ENCODE data around the gene PDE6A. TPM values are rescaled to one million over a fixed set of nuclear protein-coding genes. Genes with fewer than 3 reads are reported as not detected.
"Not testable (repeated sequence)": the region's sequence is repeated elsewhere in the genome, so short reads cannot be mapped to it uniquely, and the experiment has no call there.

Gene PDE6A
- total and polyA plus RNA-seq, 9 donors = 0.03 to 0.35 (median 0.08) TPM; not detected in 3

DNA sequence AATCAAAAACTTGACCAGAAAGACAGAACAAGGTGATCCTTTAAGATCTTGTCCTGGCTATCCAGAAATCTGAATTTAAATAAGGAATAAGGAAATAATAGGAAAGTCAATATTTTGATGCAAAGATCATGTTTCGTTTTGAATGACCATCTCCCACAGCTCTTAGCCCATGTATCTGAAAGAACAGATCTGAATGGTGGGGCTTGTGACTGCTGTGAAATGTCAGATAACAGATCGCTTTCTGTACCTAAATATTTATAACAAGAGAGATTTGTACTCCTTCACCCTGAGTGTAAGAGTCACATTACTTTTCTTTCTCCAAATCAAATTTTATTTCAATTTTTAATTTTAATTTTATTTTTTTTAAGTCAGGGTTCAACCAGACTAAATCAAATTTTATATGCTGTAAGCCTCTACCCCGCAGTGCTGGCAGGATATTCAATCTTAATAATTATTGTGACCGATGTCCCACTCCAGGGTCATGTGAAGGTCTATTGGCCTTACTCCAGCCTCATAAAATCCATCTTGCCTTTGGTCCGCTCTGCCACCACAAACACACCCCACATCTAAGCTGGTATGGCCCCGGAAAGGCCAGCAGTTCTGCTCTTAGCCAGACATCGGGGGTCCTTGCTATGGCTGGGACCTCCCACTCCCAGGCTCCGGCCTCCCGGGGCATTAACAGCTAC is 9.0 kb upstream of the PDE6A start:
- H3K4me3 ChIP-seq (ENCODE audit: low read length) = no peak overlapping the region
- no peaks in the 10 kb centered on the region for H3K36me3 ChIP-seq (ENCODE audit: control insufficient read depth, insufficient read depth, low read length)
- no peaks in the 10 kb centered on the region for H3K9me3 ChIP-seq (replicated peaks; ENCODE audit: control insufficient read depth, low read depth, low read length)
- peaks cover 3% of the 10 kb centered on the region for H3K27me3 ChIP-seq (ENCODE audit: control insufficient read depth, insufficient read depth, low read length)
- WGBS (ENCODE audit: insufficient coverage) = 77% methylated on average over 6 of the region's 9 CpGs
- no peak for DNase-seq
- H3K27ac ChIP-seq (ENCODE audit: low read length) = no peak overlapping the region
- no peaks in the 10 kb centered on the region for H3K4me1 ChIP-seq (ENCODE audit: control insufficient read depth, insufficient read depth, low read length)

DNA sequence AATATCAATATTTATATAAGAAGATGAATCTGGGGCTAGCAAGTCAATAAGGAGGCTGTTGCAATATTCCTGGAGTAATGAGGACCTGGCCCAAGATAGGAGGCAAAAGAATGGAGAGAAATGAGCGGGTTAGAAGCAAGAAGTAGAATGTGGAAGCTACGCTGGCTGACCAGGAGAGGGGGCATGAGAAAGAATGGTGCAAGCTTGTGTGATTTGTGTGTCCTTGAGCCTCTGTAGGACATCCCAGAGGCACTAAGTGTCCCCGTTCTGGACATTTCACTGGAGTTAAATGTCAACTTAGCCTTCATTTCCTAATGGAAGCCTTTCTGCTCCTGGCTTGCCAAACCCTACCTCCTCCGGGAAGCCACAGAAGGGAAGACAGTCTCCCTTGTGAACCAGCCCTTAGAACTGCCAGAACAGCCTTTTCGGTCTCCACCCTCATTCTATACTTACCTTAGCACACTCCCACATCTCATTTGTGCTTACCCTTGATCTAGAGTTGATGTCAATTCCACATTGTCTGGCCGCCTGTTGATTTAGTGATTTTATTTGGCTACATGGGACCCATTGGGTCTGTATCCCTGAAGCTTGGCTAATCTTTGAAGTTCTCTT is 6.7 kb upstream of the PDE6A start:
- H3K27me3 ChIP-seq (ENCODE audit: control insufficient read depth, insufficient read depth, low read length) = peaks cover 3% of the 10 kb centered on the region
- DNase-seq = no peak
- H3K4me1 ChIP-seq (ENCODE audit: control insufficient read depth, insufficient read depth, low read length) = no peaks in the 10 kb centered on the region
- no peak overlapping the region for H3K4me3 ChIP-seq (ENCODE audit: low read length)
- H3K36me3 ChIP-seq (ENCODE audit: control insufficient read depth, insufficient read depth, low read length) = no peaks in the 10 kb centered on the region
- WGBS (ENCODE audit: insufficient coverage) = 71% methylated on average over 5 of the region's 6 CpGs
- no peak overlapping the region for H3K27ac ChIP-seq (ENCODE audit: low read length)
- H3K9me3 ChIP-seq (replicated peaks; ENCODE audit: control insufficient read depth, low read depth, low read length) = no peaks in the 10 kb centered on the region

DNA sequence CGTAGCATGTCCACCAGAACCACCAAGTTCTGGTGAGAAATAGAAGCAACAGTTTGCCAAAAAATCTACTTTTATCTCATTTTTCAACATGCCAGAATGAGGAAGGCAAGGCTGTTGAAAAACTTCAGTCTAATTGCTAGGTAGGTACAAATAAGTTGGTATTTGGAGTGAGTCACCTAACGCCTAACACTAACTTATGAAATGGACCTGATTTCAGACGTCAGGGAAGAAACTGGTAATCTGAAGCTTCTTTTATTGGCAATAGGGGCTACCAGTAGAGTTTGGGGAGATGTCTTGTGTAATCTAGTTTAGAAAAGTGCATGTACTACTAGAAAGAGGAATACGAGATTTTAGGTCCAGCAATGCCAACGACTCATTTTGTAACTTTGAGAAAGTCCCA is 4.4 kb upstream of the PDE6A start:
- Histone ChIP-seq H3K9me3 (replicated peaks; ENCODE audit: control insufficient read depth, low read depth, low read length) (no peaks in the 10 kb centered on the region), H3K4me3 (ENCODE audit: low read length) (no peak overlapping the region), H3K27ac (ENCODE audit: low read length) (no peak overlapping the region), H3K27me3 (ENCODE audit: control insufficient read depth, insufficient read depth, low read length) (peaks cover 4% of the 10 kb centered on the region), H3K4me1 (ENCODE audit: control insufficient read depth, insufficient read depth, low read length) (no peaks in the 10 kb centered on the region), H3K36me3 (ENCODE audit: control insufficient read depth, insufficient read depth, low read length) (no peaks in the 10 kb centered on the region)
- WGBS (ENCODE audit: insufficient coverage) = 25% methylated on average over 1 of the region's 5 CpGs
- no peak for DNase-seq

DNA sequence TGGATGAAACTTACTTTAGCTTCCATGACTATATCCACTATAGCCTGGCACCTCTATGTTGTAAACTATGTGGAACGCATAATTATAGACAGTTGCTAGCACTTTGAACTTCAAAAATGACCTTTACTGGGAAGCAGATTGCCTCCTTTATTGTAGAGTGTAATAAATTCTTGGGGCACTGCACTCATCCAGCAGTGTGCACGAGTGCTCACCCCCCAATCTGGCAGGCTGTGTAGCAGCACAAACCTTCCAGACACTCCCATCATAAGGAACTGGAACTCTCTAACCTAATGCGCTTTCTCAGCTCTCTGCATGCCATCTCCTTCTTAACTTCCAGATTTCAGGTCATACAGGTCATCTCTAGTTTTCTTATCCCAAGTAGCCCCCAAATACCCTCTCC is 1.5 kb upstream of the PDE6A start:
- H3K27me3 ChIP-seq (ENCODE audit: control insufficient read depth, insufficient read depth, low read length) = peaks cover 4% of the 10 kb centered on the region
- H3K4me3 ChIP-seq (ENCODE audit: low read length) = no peak overlapping the region
- H3K27ac ChIP-seq (ENCODE audit: low read length) = no peak overlapping the region
- no peak for DNase-seq
- no peaks in the 10 kb centered on the region for H3K36me3 ChIP-seq (ENCODE audit: control insufficient read depth, insufficient read depth, low read length)
- 51% methylated on average over 2 of the region's 3 CpGs for WGBS (ENCODE audit: insufficient coverage)
- H3K4me1 ChIP-seq (ENCODE audit: control insufficient read depth, insufficient read depth, low read length) = no peaks in the 10 kb centered on the region
- no peaks in the 10 kb centered on the region for H3K9me3 ChIP-seq (replicated peaks; ENCODE audit: control insufficient read depth, low read depth, low read length)

DNA sequence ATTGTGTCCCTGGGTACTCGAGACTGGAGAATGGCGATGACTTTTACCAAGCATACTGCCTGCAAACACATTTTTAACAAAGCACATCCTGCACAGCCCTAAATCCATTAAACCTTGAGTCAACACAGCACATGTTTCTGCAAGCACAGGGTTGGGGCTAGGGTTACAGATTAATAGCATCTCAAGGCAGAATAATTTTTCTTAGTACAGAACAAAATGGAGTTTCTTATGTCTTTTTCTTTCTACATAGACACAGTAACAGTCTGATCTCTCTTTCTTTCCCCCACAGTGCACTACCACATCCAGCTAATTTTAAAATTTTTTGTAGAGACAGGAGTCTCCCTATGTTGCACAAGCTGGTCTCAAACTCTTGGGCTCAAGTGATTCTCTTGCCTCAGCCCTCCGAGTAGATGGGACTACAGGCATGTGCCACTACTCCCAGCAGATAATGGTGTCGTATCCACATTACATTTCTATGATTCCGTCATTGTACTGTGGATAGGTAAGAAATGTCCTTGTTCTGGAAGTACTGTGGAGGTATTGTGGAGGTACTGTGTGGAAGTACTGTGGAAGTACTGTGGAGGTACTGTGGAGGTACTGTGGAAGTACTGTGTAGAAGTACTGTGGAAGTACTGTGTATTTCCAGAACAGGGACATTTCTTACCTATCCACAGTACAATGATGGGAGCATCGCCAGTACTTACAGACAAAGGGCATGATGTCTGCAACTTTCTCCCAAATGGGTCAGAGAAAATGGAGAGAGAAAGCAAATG is 1.2 kb downstream of the PDE6A start:
- not testable (repeated sequence) for H3K36me3 ChIP-seq (ENCODE audit: control insufficient read depth, insufficient read depth, low read length); H3K4me1 ChIP-seq (ENCODE audit: control insufficient read depth, insufficient read depth, low read length); DNase-seq; H3K27ac ChIP-seq (ENCODE audit: low read length); H3K27me3 ChIP-seq (ENCODE audit: control insufficient read depth, insufficient read depth, low read length); H3K4me3 ChIP-seq (ENCODE audit: low read length); H3K9me3 ChIP-seq (replicated peaks; ENCODE audit: control insufficient read depth, low read depth, low read length)
- WGBS (ENCODE audit: insufficient coverage) = no CpG with 5 or more reads among the region's 6 CpGs

DNA sequence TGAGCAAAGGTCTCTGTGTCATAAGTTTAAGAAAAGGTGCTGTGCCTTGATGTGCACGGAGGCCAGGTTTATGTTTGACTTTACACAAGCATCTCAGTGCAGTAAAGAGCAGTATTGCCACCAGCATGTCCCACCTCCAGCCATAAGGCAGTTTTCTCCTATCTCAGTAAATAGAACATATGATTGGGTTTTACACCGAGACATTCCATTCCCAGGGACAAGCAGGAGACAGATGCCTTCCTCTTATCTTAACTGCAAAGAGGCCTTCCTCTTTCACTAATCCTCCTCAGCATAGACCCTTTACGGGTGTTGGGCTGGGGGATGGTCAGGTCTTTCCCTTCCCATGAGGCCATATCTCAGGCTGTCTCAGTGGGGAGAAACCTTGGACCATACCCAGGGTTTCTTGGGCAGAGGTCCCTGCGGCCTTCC is 1.8 kb downstream of the PDE6A start:
- not testable (repeated sequence) for H3K27ac ChIP-seq (ENCODE audit: low read length); H3K9me3 ChIP-seq (replicated peaks; ENCODE audit: control insufficient read depth, low read depth, low read length); H3K36me3 ChIP-seq (ENCODE audit: control insufficient read depth, insufficient read depth, low read length); H3K27me3 ChIP-seq (ENCODE audit: control insufficient read depth, insufficient read depth, low read length); H3K4me3 ChIP-seq (ENCODE audit: low read length); DNase-seq; H3K4me1 ChIP-seq (ENCODE audit: control insufficient read depth, insufficient read depth, low read length)
- WGBS (ENCODE audit: insufficient coverage) = 60% methylated on average over 1 of the region's 4 CpGs

DNA sequence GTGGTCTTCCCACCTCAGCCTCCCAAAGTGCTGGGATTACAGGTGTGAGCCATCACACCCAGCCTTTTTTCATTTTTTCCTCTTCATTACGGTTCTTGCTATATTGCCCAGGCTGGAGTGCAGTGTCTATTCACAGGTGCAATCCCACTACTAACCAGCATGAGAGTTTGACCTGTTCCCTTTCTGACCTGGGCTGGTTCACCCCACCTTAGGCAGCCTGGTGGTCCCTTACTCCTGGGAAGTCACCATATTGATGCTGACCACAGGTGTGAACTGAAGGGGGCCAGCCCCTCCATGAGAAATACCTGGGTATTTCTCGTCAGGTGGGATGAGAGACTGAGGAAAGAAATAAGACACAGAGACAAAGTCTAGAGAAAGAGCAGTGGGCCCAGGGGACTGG is 2.4 kb downstream of the PDE6A start:
- 100% methylated on average over 1 of the region's 2 CpGs for WGBS (ENCODE audit: insufficient coverage)
- Histone ChIP-seq H3K4me1 (ENCODE audit: control insufficient read depth, insufficient read depth, low read length) (peaks cover 3% of the 10 kb centered on the region), H3K36me3 (ENCODE audit: control insufficient read depth, insufficient read depth, low read length) (no peaks in the 10 kb centered on the region)

DNA sequence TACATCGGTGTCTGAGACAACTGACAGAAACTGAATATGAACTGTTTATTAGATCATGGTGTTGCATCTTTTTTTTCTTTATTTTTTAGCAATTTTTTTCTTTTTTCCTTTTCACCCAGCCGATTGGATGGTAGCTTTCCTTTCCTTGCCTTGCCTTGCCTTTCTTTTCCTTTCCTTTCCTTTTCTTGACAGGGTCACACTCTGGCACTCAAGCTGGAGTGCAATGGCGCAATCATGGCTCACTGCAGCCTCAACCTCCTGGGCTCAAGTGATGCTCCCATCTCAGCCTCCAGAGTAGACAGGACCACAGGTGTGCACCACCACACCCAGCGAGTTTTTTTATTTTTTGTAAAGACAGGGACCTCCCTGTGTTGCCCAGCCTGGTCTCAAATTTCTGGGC is 2.8 kb downstream of the PDE6A start:
- Histone ChIP-seq H3K4me3 (ENCODE audit: low read length) (no peak overlapping the region), H3K27ac (ENCODE audit: low read length) (no peak overlapping the region), H3K36me3 (ENCODE audit: control insufficient read depth, insufficient read depth, low read length) (no peaks in the 10 kb centered on the region), H3K4me1 (ENCODE audit: control insufficient read depth, insufficient read depth, low read length) (peaks cover 3% of the 10 kb centered on the region), H3K27me3 (ENCODE audit: control insufficient read depth, insufficient read depth, low read length) (peaks cover 2% of the 10 kb centered on the region), H3K9me3 (replicated peaks; ENCODE audit: control insufficient read depth, low read depth, low read length) (no peaks in the 10 kb centered on the region)
- 96% methylated on average over 2 of the region's 4 CpGs for WGBS (ENCODE audit: insufficient coverage)
- DNase-seq = no peak

More for the DNA sequence above, 2.4 kb downstream of the PDE6A start:
- Histone ChIP-seq H3K4me3 (ENCODE audit: low read length) (no peak overlapping the region), H3K9me3 (replicated peaks; ENCODE audit: control insufficient read depth, low read depth, low read length) (no peaks in the 10 kb centered on the region), H3K27me3 (ENCODE audit: control insufficient read depth, insufficient read depth, low read length) (peaks cover 2% of the 10 kb centered on the region), H3K27ac (ENCODE audit: low read length) (no peak overlapping the region)
- no peak for DNase-seq

DNA sequence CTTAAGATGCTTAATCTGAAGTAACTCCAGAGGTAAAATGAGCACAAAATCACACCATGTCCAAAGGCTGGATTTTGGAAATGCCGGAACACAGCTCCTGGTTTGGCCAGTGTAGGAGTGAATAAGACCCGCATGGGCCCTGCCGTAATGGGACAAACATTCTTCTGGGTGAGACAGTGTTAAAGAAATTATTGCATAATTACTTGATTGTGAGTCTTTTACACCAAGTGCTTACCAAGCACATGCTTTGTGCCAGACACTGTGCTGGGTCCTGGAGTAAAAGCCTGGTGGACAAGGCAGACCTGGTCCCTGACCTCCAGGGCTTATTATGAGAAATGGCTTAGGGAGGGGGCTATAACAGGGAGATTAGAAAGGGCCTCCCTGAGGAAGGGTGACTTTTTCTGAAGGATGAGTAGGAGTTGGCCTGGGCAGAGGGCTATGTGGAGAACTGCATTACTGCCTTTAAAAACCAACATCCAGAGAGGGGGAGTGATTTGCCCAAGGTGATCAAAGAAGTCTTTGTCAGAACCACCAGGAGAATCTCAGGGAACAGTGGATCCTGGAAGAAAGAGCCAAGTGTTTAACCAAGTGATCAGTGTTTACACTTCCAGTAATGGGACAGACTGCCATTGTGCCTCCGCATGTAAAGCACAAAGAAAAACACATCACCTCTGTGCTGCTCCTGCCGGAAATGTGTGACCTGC is 3.5 kb downstream of the PDE6A start:
- WGBS (ENCODE audit: insufficient coverage) = 79% methylated on average over 2 of the region's 5 CpGs
- H3K36me3 ChIP-seq (ENCODE audit: control insufficient read depth, insufficient read depth, low read length) = no peaks in the 10 kb centered on the region
- no peak for DNase-seq
- no peak overlapping the region for H3K4me3 ChIP-seq (ENCODE audit: low read length)
- no peak overlapping the region for H3K27ac ChIP-seq (ENCODE audit: low read length)
- H3K9me3 ChIP-seq (replicated peaks; ENCODE audit: control insufficient read depth, low read depth, low read length) = no peaks in the 10 kb centered on the region
- H3K4me1 ChIP-seq (ENCODE audit: control insufficient read depth, insufficient read depth, low read length) = peaks cover 3% of the 10 kb centered on the region
- peaks cover 2% of the 10 kb centered on the region for H3K27me3 ChIP-seq (ENCODE audit: control insufficient read depth, insufficient read depth, low read length)

DNA sequence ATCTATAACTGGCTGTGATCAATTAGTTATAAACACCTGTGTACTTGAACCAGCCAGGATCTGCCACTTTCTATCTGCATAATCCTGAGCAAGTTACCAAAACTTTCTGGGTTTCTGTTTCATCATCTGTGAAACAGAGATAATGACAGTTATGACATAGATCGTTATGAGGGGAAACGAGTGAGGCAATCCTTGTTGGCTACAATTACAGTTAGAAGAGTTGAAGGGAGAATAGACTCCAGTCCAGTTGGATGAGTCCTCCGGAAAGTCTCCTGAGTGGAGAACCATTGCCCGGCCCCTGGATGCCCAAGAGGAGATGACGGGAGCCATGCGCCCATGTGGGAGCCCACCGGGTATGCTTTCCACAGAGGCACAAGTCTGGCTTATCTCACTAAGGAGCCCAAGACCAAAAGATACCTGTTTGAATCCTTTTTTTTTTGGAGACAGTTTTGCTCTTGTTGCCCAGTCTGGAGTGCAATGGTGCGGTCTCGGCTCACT is 4.5 kb downstream of the PDE6A start:
- Histone ChIP-seq H3K27ac (ENCODE audit: low read length) (no peak overlapping the region), H3K27me3 (ENCODE audit: control insufficient read depth, insufficient read depth, low read length) (peaks cover 5% of the 10 kb centered on the region), H3K9me3 (replicated peaks; ENCODE audit: control insufficient read depth, low read depth, low read length) (no peaks in the 10 kb centered on the region), H3K36me3 (ENCODE audit: control insufficient read depth, insufficient read depth, low read length) (no peaks in the 10 kb centered on the region), H3K4me1 (ENCODE audit: control insufficient read depth, insufficient read depth, low read length) (peaks cover 3% of the 10 kb centered on the region), H3K4me3 (ENCODE audit: low read length) (no peak overlapping the region)
- 86% methylated on average over 7 of the region's 9 CpGs for WGBS (ENCODE audit: insufficient coverage)
- DNase-seq = no peak
